ENCODE results near the gene DLGAP5. TPM values are rescaled to one million over a fixed set of nuclear protein-coding genes. Genes with fewer than 3 reads are reported as not detected.
A peak's percentile ranks its signal among the peaks of the same experiment; 100 is the strongest.

The DLGAP5 gene
- total RNA-seq, 1 experiment from 2014 or later, result 118 TPM

DNA sequence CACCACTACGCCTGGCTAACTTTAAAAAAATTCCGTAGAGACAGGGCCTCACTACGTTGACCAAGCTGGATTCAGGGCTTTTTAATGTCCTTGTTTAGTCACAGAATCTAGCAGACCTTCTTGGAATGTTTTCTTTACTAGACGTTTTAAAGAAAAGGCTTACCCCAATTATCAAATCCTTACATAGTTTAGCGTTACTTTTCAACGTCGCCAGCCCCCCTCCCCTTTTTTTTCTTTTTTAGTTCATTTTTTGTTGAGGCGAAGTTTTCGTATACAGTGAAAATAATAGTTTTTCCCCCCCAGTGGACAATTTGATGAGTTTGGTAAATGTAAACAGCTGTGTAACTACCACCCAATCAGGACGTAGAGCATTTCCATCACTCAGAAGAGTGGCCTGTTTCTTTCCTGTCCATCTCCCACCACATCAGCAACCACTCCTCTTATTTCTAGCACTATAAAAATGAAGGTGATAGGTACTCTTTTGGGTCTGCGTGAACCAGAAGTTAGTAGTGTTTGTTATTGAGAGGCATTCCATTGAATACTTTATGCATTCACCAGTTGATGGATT, 753 bp upstream of the DLGAP5 start:
- no peak overlapping the region for H2BK15ac ChIP-seq (ENCODE audit: low read depth, low read length)
- no peak for DNase-seq
- peak overlapping the region; percentile 18 for H3K4me2 ChIP-seq (ENCODE audit: insufficient read depth, insufficient read length, low read length)
- H3K79me2 ChIP-seq (ENCODE audit: insufficient read depth, low read length), result peaks cover 11% of the 10 kb centered on the region; the same call in 1 of the 2 replicates
- Mint-ChIP-seq H3K27me3 (ENCODE audit: low read depth) (no peaks in the 10 kb centered on the region), H3K9me3 (peaks cover 0 to 2% of the 10 kb centered on the region in 2 experiments; a peak in 1 of 5 replicates), H3K4me3 (peak overlapping the region; percentile 95 to 100), H3K36me3 (ENCODE audit: insufficient read depth in 1 of 3, low read depth in 3 of 3) (peaks cover 6 to 18% (median 13%) of the 10 kb centered on the region in 3 experiments; a peak in 6 of 7 replicates), H3K4me1 (peaks cover 23 to 27% of the 10 kb centered on the region in 2 experiments), H3K27ac (no peak overlapping the region; a peak in 1 of 7 replicates)
- no peak overlapping the region for H3K9ac ChIP-seq (ENCODE audit: extremely low read depth, insufficient read length, low read length)
- H3K9me3 ChIP-seq (ENCODE audit: control insufficient read depth, low read depth, low read length), result no peaks in the 10 kb centered on the region
- H3K4ac ChIP-seq (ENCODE audit: low read depth, low read length), result no peak overlapping the region
- no CpG with 5 or more reads among the region's 11 CpGs for WGBS (ENCODE audit: extremely low coverage, insufficient read length, low lambda C conversion rate)
- TF ChIP-seq, protein P1, sequence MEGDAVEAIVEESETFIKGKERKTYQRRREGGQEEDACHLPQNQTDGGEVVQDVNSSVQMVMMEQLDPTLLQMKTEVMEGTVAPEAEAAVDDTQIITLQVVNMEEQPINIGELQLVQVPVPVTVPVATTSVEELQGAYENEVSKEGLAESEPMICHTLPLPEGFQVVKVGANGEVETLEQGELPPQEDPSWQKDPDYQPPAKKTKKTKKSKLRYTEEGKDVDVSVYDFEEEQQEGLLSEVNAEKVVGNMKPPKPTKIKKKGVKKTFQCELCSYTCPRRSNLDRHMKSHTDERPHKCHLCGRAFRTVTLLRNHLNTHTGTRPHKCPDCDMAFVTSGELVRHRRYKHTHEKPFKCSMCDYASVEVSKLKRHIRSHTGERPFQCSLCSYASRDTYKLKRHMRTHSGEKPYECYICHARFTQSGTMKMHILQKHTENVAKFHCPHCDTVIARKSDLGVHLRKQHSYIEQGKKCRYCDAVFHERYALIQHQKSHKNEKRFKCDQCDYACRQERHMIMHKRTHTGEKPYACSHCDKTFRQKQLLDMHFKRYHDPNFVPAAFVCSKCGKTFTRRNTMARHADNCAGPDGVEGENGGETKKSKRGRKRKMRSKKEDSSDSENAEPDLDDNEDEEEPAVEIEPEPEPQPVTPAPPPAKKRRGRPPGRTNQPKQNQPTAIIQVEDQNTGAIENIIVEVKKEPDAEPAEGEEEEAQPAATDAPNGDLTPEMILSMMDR (conservative IDR thresholded peaks at IDR 0.05), result no peak
- no peaks in the 10 kb centered on the region for H3K27me3 ChIP-seq (ENCODE audit: insufficient read depth, low read length)
- H3K79me1 ChIP-seq (ENCODE audit: insufficient read depth, low read depth, low read length, poor library complexity, severe bottlenecking), result peaks cover 7% of the 10 kb centered on the region
- no peak overlapping the region for H2BK12ac ChIP-seq (ENCODE audit: insufficient read length, low read depth, low read length)
- no peak overlapping the region for H3K23ac ChIP-seq (ENCODE audit: insufficient read length, low read depth, low read length)
- peaks cover 5% of the 10 kb centered on the region; the same call in 1 of the 2 replicates for H3K4me1 ChIP-seq (ENCODE audit: insufficient read depth, low read length)
- no peak overlapping the region for H2AK5ac ChIP-seq (ENCODE audit: insufficient read length, low read length)
- H2BK5ac ChIP-seq (ENCODE audit: insufficient read length, low read length), result no peak overlapping the region
- H3K27ac ChIP-seq (ENCODE audit: insufficient read length, low read depth, low read length), result no peak overlapping the region
- H4K8ac ChIP-seq (replicated peaks; ENCODE audit: insufficient read length, low read depth, low read length), result no peak overlapping the region
- H2AFZ ChIP-seq (ENCODE audit: low read length), result peak overlapping the region; percentile 9
- no peak overlapping the region for H3K14ac ChIP-seq (ENCODE audit: insufficient read depth, low read length)
- H4K5ac ChIP-seq (ENCODE audit: insufficient read length, low read depth, low read length), result no peak overlapping the region
- no peaks in the 10 kb centered on the region for H4K20me1 ChIP-seq (ENCODE audit: control insufficient read depth, insufficient read depth, insufficient read length)
- no peak overlapping the region for H2BK120ac ChIP-seq (ENCODE audit: low read depth, low read length, poor library complexity, severe bottlenecking)
- no peak overlapping the region for H3K18ac ChIP-seq (ENCODE audit: insufficient read length, low read depth, low read length)
- no peak overlapping the region for H2BK20ac ChIP-seq (ENCODE audit: low read depth, low read length, poor library complexity, severe bottlenecking)
- no peak overlapping the region for H3T11ph ChIP-seq (ENCODE audit: low read length)
- no peak overlapping the region for H4K91ac ChIP-seq (ENCODE audit: insufficient read length, low read depth, low read length)
- no peak overlapping the region for H3K56ac ChIP-seq (ENCODE audit: insufficient read length, low read depth, low read length)
- H3K23me2 ChIP-seq (ENCODE audit: insufficient read length, low read depth, low read length, poor library complexity, severe bottlenecking), result peaks cover 4% of the 10 kb centered on the region

Measured in H9 (cell line).